OCI-LY1 (cell line): ENCODE results near the gene LMTK2.
A peak's percentile ranks its signal among the peaks of the same experiment; 100 is the strongest.

Experiments used
- H2AFZ ChIP-seq: fragments of 200-600 bp; sonication (generic), shearing (Covaris generic); 2 replicates; pipeline ENCODE4 v1.6.0; 2014; ENCODE audit warnings: antibody characterized with exemption, mild to moderate bottlenecking, low read length
- H3F3A ChIP-seq: fragments of 200-600 bp; sonication (generic), shearing (Covaris generic); 2 replicates; pipeline ENCODE4 v1.6.0; 2014; ENCODE audit warnings: mild to moderate bottlenecking, antibody characterized with exemption, low read length, moderate library complexity; ENCODE audit not compliant: insufficient read depth
- H3K27ac ChIP-seq: fragments of 200-600 bp; sonication (generic); 2 replicates; pipeline ENCODE4 v1.5.1; 2014; ENCODE audit warnings: low read length, mixed run types, mild to moderate bottlenecking, low read depth; ENCODE audit not compliant: poor library complexity, severe bottlenecking
- H3K27me3 ChIP-seq: fragments of 200-600 bp; sonication (generic); 2 replicates; pipeline ENCODE4 v1.6.0; 2014; ENCODE audit warnings: antibody characterized with exemption, mild to moderate bottlenecking, low read length, moderate library complexity; ENCODE audit not compliant: insufficient read depth
- H3K36me3 ChIP-seq: fragments of 200-600 bp; sonication (generic); 2 replicates; pipeline ENCODE4 v1.6.1; 2014; ENCODE audit warnings: mild to moderate bottlenecking, antibody characterized with exemption, low read length, moderate library complexity, mixed read lengths; ENCODE audit not compliant: insufficient read depth
- H3K4me1 ChIP-seq: fragments of 200-600 bp; sonication (generic); 2 replicates; pipeline ENCODE4 v1.5.1; 2014; ENCODE audit warnings: mild to moderate bottlenecking, low read length, moderate library complexity; ENCODE audit not compliant: insufficient read depth, severe bottlenecking
- H3K4me2 ChIP-seq: fragments of 200-600 bp; sonication (generic), shearing (Covaris generic); 2 replicates; pipeline ENCODE4 v1.6.1; 2014; ENCODE audit warnings: low read length
- H3K4me3 ChIP-seq: fragments of 200-600 bp; sonication (generic); 2 replicates; pipeline ENCODE4 v1.5.1; 2014; ENCODE audit warnings: low read length, low read depth, mild to moderate bottlenecking, mixed read lengths; ENCODE audit not compliant: poor library complexity, severe bottlenecking
- H3K79me2 ChIP-seq: fragments of 200-600 bp; shearing (Covaris generic); 2 replicates; pipeline ENCODE4 v1.6.1; 2016; ENCODE audit warnings: mixed run types, low read length, mixed read lengths; ENCODE audit not compliant: insufficient read depth
- H3K9ac ChIP-seq: fragments of 200-600 bp; sonication (generic), shearing (Covaris generic); 2 replicates; pipeline ENCODE4 v1.6.1; 2014; ENCODE audit warnings: mild to moderate bottlenecking, low read length, mixed read lengths
- H3K9me2 ChIP-seq: fragments of 200-600 bp; sonication (generic), shearing (Covaris generic); 2 replicates; pipeline ENCODE4 v1.6.1; 2014; ENCODE audit warnings: low read depth, mild to moderate bottlenecking, low read length, mixed read lengths
- H3K9me3 ChIP-seq: fragments of 200-600 bp; shearing (Covaris generic); 2 replicates; pipeline ENCODE4 v1.6.1; 2014; ENCODE audit warnings: low read length, mixed read lengths
- H4K20me1 ChIP-seq: fragments of 200-600 bp; sonication (generic), shearing (Covaris generic); 2 replicates; pipeline ENCODE4 v1.6.0; 2016; ENCODE audit warnings: mild to moderate bottlenecking, low read length; ENCODE audit not compliant: insufficient read depth
- EZH2 ChIP-seq: fragments of 200-600 bp; sonication (generic), shearing (Covaris generic); IDR thresholded peaks from 2 replicates; pipeline ENCODE4 v1.8.0; 2017; ENCODE audit warnings: borderline replicate concordance, mixed run types, mild to moderate bottlenecking, antibody characterized with exemption, low read length, moderate library complexity, mixed read lengths
- TF ChIP-seq, protein P1 (sequence below): fragments of 200-600 bp; sonication (generic), shearing (Covaris generic); IDR thresholded peaks from 2 replicates; pipeline ENCODE4 v1.5.1; 2017; ENCODE audit warnings: mild to moderate bottlenecking, antibody characterized with exemption, low read length, moderate library complexity, mixed read lengths

Gene LMTK2

GRCh38 chr7:98106647-98107312 lies at the start of gene LMTK2:
Gene LMTK2, plus strand, starts transcription at chr7:98106862. Its CDS starts 316 bp downstream, at chr7:98107178.
- no peak within 1 kb of the TSS for H3K27ac ChIP-seq
- H3K9me3 ChIP-seq, result peaks cover 7% of the 10 kb centered on the region; the same call in 1 of the 2 replicates

DNA sequence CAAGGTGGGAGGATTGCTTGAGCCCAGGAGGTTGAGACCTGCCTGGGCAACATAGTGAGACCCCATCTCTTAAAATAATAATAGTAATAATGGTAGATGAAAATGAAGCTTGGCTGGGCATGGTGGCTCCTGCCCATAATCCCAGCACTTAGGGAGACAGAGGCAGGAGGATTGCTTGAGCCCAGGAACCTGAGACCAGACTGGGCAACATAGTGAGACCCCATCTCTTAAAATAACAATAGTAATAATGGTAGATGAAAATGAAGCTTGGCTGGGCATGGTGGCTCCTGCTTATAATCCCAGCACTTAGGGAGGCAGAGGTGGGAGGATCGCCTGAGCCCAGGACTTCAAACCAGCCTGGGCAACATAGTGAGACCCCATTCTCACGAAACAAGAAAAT lies 49.5 kb upstream of the LMTK2 start:
- H3K4me2 ChIP-seq, result no peak overlapping the region
- no peaks in the 10 kb centered on the region for H3K36me3 ChIP-seq
- H2AFZ ChIP-seq, result no peak overlapping the region
- no peak overlapping the region for H3K4me3 ChIP-seq
- H3K27ac ChIP-seq, result no peak overlapping the region
- no peaks in the 10 kb centered on the region for H3K9me3 ChIP-seq
- TF ChIP-seq, protein P1, sequence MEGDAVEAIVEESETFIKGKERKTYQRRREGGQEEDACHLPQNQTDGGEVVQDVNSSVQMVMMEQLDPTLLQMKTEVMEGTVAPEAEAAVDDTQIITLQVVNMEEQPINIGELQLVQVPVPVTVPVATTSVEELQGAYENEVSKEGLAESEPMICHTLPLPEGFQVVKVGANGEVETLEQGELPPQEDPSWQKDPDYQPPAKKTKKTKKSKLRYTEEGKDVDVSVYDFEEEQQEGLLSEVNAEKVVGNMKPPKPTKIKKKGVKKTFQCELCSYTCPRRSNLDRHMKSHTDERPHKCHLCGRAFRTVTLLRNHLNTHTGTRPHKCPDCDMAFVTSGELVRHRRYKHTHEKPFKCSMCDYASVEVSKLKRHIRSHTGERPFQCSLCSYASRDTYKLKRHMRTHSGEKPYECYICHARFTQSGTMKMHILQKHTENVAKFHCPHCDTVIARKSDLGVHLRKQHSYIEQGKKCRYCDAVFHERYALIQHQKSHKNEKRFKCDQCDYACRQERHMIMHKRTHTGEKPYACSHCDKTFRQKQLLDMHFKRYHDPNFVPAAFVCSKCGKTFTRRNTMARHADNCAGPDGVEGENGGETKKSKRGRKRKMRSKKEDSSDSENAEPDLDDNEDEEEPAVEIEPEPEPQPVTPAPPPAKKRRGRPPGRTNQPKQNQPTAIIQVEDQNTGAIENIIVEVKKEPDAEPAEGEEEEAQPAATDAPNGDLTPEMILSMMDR, result no peak
- TF ChIP-seq EZH2, result no peak
- H3K4me1 ChIP-seq, result no peaks in the 10 kb centered on the region
- H4K20me1 ChIP-seq, result no peaks in the 10 kb centered on the region
- no peaks in the 10 kb centered on the region for H3K9me2 ChIP-seq
- H3K9ac ChIP-seq, result no peak overlapping the region
- no peaks in the 10 kb centered on the region for H3K79me2 ChIP-seq
- peaks cover 6% of the 10 kb centered on the region; the same call in 1 of the 2 replicates for H3K27me3 ChIP-seq
- H3F3A ChIP-seq, result no peaks in the 10 kb centered on the region

More at GRCh38 chr7:98106647-98107312, at the start of gene LMTK2:
- H3K36me3 ChIP-seq, result no peaks in the 10 kb centered on the region
- H3F3A ChIP-seq, result no peaks in the 10 kb centered on the region
- peaks cover 10% of the 10 kb centered on the region; the same call in 1 of the 2 replicates for H4K20me1 ChIP-seq
- H3K79me2 ChIP-seq, result peaks cover 10% of the 10 kb centered on the region
- H3K9ac ChIP-seq, result peak within 1 kb of the TSS; percentile 76
- H3K9me2 ChIP-seq, result no peaks in the 10 kb centered on the region
- peaks cover 14% of the 10 kb centered on the region for H3K4me1 ChIP-seq
- H2AFZ ChIP-seq, result no peak within 1 kb of the TSS
- H3K4me2 ChIP-seq, result peak within 1 kb of the TSS; percentile 75
- H3K27me3 ChIP-seq, result peaks cover 5% of the 10 kb centered on the region; the same call in 1 of the 2 replicates
- TF ChIP-seq, protein P1, result peak; percentile 98
- no peak for TF ChIP-seq EZH2
- peak within 1 kb of the TSS; percentile 84 for H3K4me3 ChIP-seq

- H3K79me2 ChIP-seq, result no peaks in the 10 kb centered on the region
- H3K4me1 ChIP-seq, result no peaks in the 10 kb centered on the region
- no peaks in the 10 kb centered on the region for H3K9me3 ChIP-seq
- no peak overlapping the region for H2AFZ ChIP-seq
- TF ChIP-seq, protein P1, result no peak
- TF ChIP-seq EZH2, result no peak
- no peaks in the 10 kb centered on the region for H3F3A ChIP-seq
- no peak overlapping the region for H3K4me2 ChIP-seq
- no peaks in the 10 kb centered on the region for H3K36me3 ChIP-seq
- H3K27ac ChIP-seq, result no peak overlapping the region
- H3K9me2 ChIP-seq, result no peaks in the 10 kb centered on the region
- H4K20me1 ChIP-seq, result no peaks in the 10 kb centered on the region
- no peak overlapping the region for H3K4me3 ChIP-seq
- H3K9ac ChIP-seq, result no peak overlapping the region
- peaks cover 6% of the 10 kb centered on the region; the same call in 1 of the 2 replicates for H3K27me3 ChIP-seq
Measured at GRCh38 chr7:98058186-98058585, 48.5 kb upstream of the LMTK2 start.
